VCaP (cell line): Measurements from ENCODE around the gene BID.
"Not testable (repeated sequence)": the region's sequence is repeated elsewhere in the genome, so short reads cannot be mapped to it uniquely, and the experiment has no call there.

ENCODE experiments used
- H3K27ac ChIP-seq: fragments of 450-650 bp; 2 replicates; pipeline ENCODE4 v1.5.1; 2017
- CTCF ChIP-seq: fragments of 450-650 bp; conservative IDR thresholded peaks from 2 replicates; pipeline ENCODE4 v1.5.1; 2017; ENCODE audit warnings: mild to moderate bottlenecking, moderate library complexity

The BID gene

GRCh38 chr22:17764036-17764435 is 10.2 kb downstream of the BID start:
- no peak overlapping the region for H3K27ac ChIP-seq
- TF ChIP-seq CTCF, result no peak

GRCh38 chr22:17763442-17763841 is 10.8 kb downstream of the BID start:
- H3K27ac ChIP-seq, result not testable (repeated sequence)

- peak overlapping the region; percentile 52 for H3K27ac ChIP-seq
- no peak for TF ChIP-seq CTCF
Observed at GRCh38 chr22:17761138-17761488, 13.2 kb downstream of the BID start.

GRCh38 chr22:17754233-17754925 is 19.9 kb downstream of the BID start:
- TF ChIP-seq CTCF, result peak; percentile 49

GRCh38 chr22:17753401-17753989 is 20.8 kb downstream of the BID start:
- TF ChIP-seq CTCF, result no peak
- no peak overlapping the region for H3K27ac ChIP-seq

More at GRCh38 chr22:17754233-17754925, 19.9 kb downstream of the BID start:
- H3K27ac ChIP-seq, result no peak overlapping the region

GRCh38 chr22:17751596-17751995 is 22.7 kb downstream of the BID start:
- no peak for TF ChIP-seq CTCF
- no peak overlapping the region for H3K27ac ChIP-seq

GRCh38 chr22:17749605-17750395 is 24.5 kb downstream of the BID start:
- TF ChIP-seq CTCF, result no peak
- no peak overlapping the region for H3K27ac ChIP-seq
